Ascending aorta (tissue), 2 donors: ENCODE data around the gene LIPA. TPM values are rescaled to one million over a fixed set of nuclear protein-coding genes. Genes with fewer than 3 reads are reported as not detected.

Experiments used
- DNase-seq, 2 donors: peaks; one replicate each; pipeline ENCODE4 v3.0.0-alpha.2; 2019; ENCODE audit warnings: low spot score in 2 of 2
- H3K27ac ChIP-seq, 2 donors: fragments of 200-600 bp; sonication (generic); one replicate each; pipeline ENCODE4 v1.5.1; 2016 to 2017; ENCODE audit warnings: mild to moderate bottlenecking in 1 of 2
- H3K27me3 ChIP-seq: fragments of 200-600 bp; sonication (generic); one replicate; pipeline ENCODE4 v1.5.1; 2017
- H3K36me3 ChIP-seq, 2 donors: fragments of 200-600 bp; sonication (generic); one replicate each; pipeline ENCODE4 v1.5.1; 2016
- H3K4me1 ChIP-seq, 2 donors: fragments of 200-600 bp; sonication (generic); one replicate each; pipeline ENCODE4 v1.5.1; 2016 to 2017; ENCODE audit warnings: mild to moderate bottlenecking in 1 of 2
- H3K4me3 ChIP-seq, 2 donors: fragments of 200-600 bp; sonication (generic); one replicate each; pipeline ENCODE4 v1.5.1; 2016 to 2017; ENCODE audit warnings: mild to moderate bottlenecking in 1 of 2
- H3K9me3 ChIP-seq, 2 donors: fragments of 200-600 bp; sonication (generic); one replicate each; pipeline ENCODE4 v1.5.1; 2016
- CTCF ChIP-seq, 3 experiments: fragments of 200-600 bp in 2 of 3; fragments of 450-650 bp in 1 of 3; sonication (generic) in 2 of 3; IDR thresholded peaks; one replicate each; pipeline ENCODE4 v1.5.1; 2016 to 2019; ENCODE audit warnings: antibody characterized with exemption in 3 of 3, mild to moderate bottlenecking in 1 of 3, moderate library complexity in 1 of 3
- intact Hi-C: fragments of 100-400 bp; cut with DNase I; formaldehyde crosslinking; loops from one replicate; pipeline ENCODE4 v1.15.1; 2023
- total RNA-seq: library from RNA; depleted of rRNA; stranded (reverse); fragments of >200 nt; gene quantifications from one replicate; pipeline ENCODE4 v1.1.0, GENCODE V29; 2016

The LIPA gene
- 57.9 TPM for total RNA-seq

- Histone ChIP-seq H3K4me3 (peak within 1 kb of the TSS; percentile 85 to 87), H3K4me1 (peaks cover 0 to 4% of the 10 kb centered on the region in 2 donors), H3K27me3 (no peaks in the 10 kb centered on the region), H3K27ac (peak within 1 kb of the TSS; percentile 72 to 84), H3K9me3 (no peaks in the 10 kb centered on the region), H3K36me3 (no peaks in the 10 kb centered on the region)
- no peak for TF ChIP-seq CTCF (IDR thresholded peaks at IDR 0.05)
- peak; percentile 91 to 98 for DNase-seq
- intact Hi-C loops, result loop anchor here (10.0 kb wide), 1 partner anchor 393 kb away; the partner anchor contains the start of gene PANK1
Observed at GRCh38 chr10:89251409-89252224, at the start of gene LIPA. TSS of gene LIPA (minus strand) at chr10:89251775. CDS start at chr10:89247648, 4,127 bp downstream.

- Histone ChIP-seq H3K27ac (peak overlapping the region; percentile 87 to 90), H3K36me3 (peaks cover 0 to 4% of the 10 kb centered on the region in 2 donors), H3K27me3 (no peaks in the 10 kb centered on the region), H3K4me1 (peaks cover 4 to 16% of the 10 kb centered on the region in 2 donors), H3K9me3 (peaks cover 0 to 2% of the 10 kb centered on the region in 2 donors), H3K4me3 (peak overlapping the region; percentile 46 to 66)
- intact Hi-C loops, result loop anchor here (1.0 kb wide), 1 partner anchor 17 kb away; no protein-coding TSS in a partner anchor
- TF ChIP-seq CTCF (IDR thresholded peaks at IDR 0.05), result no peak
- DNase-seq, result no peak
Observed at GRCh38 chr10:89301232-89301631, 49.7 kb upstream of the LIPA start.

GRCh38 chr10:89299031-89299430 lies 47.5 kb upstream of the LIPA start:
- intact Hi-C loops, result no loop called here
- peaks cover 11 to 21% of the 10 kb centered on the region in 2 donors for H3K4me1 ChIP-seq

GRCh38 chr10:89297791-89298190 lies 46.2 kb upstream of the LIPA start:
- Histone ChIP-seq H3K9me3 (peaks cover 0 to 2% of the 10 kb centered on the region in 2 donors), H3K27ac (no peak overlapping the region), H3K27me3 (no peaks in the 10 kb centered on the region), H3K36me3 (no peaks in the 10 kb centered on the region), H3K4me3 (no peak overlapping the region), H3K4me1 (peaks cover 7 to 11% of the 10 kb centered on the region in 2 donors)
- DNase-seq, result no peak
- intact Hi-C loops, result no loop called here
- TF ChIP-seq CTCF (IDR thresholded peaks at IDR 0.05), result no peak

More at GRCh38 chr10:89299031-89299430, 47.5 kb upstream of the LIPA start:
- no peak overlapping the region for H3K27ac ChIP-seq
- no peaks in the 10 kb centered on the region for H3K36me3 ChIP-seq
- peaks cover 0 to 2% of the 10 kb centered on the region in 2 donors for H3K9me3 ChIP-seq
- no peaks in the 10 kb centered on the region for H3K27me3 ChIP-seq
- no peak overlapping the region for H3K4me3 ChIP-seq
- no peak for TF ChIP-seq CTCF (IDR thresholded peaks at IDR 0.05)
- DNase-seq, result no peak

- peaks cover 7% of the 10 kb centered on the region in 2 donors for H3K4me1 ChIP-seq
- no peak for TF ChIP-seq CTCF (IDR thresholded peaks at IDR 0.05)
- no peaks in the 10 kb centered on the region for H3K36me3 ChIP-seq
- no peak overlapping the region for H3K27ac ChIP-seq
- H3K9me3 ChIP-seq, result peaks cover 0 to 2% of the 10 kb centered on the region in 2 donors
- H3K4me3 ChIP-seq, result no peak overlapping the region
- no peaks in the 10 kb centered on the region for H3K27me3 ChIP-seq
- intact Hi-C loops, result no loop called here
- DNase-seq, result no peak
Observed at GRCh38 chr10:89297356-89297755, 45.8 kb upstream of the LIPA start.
